Activated CD8-positive, alpha-beta T cell treated with anti-CD3 and anti-CD28 coated beads, Interleukin-2, amount 10 ng/mL, durations not matched to agents 7 days and 5 days (primary cell): Measurements from ENCODE around the gene DEAF1. TPM values are rescaled to one million over a fixed set of nuclear protein-coding genes. Genes with fewer than 3 reads are reported as not detected.

Source experiments
- ATAC-seq: fragments of 150-1000 bp; cut with Tn5 transposase; one replicate; pipeline ENCODE4 v1.10.0; 2021; ENCODE audit warnings: moderate library complexity
- CTCF ChIA-PET: fragments of 350-600 bp; sonication (Branson Sonifier 250); formaldehyde crosslinking; loops from one replicate; lab custom pipeline; 2021; ENCODE audit warnings: antibody characterized with exemption; lab: Charles Lee
- POLR2A ChIA-PET: fragments of 350-600 bp; sonication (Branson Sonifier 250); formaldehyde crosslinking; loops from one replicate; lab custom pipeline; 2021; ENCODE audit warnings: antibody characterized with exemption; lab: Charles Lee
- DNase-seq: peaks from one replicate; pipeline ENCODE4 v3.0.0-alpha.2; 2020
- H3K27ac Mint-ChIP-seq: one replicate; pipeline ENCODE4 v1.8.0; 2021; ENCODE audit warnings: mild to moderate bottlenecking, mixed read lengths
- H3K27me3 Mint-ChIP-seq: one replicate; pipeline ENCODE4 v1.8.0; 2021; ENCODE audit warnings: low read depth, mixed read lengths
- H3K36me3 Mint-ChIP-seq: one replicate; pipeline ENCODE4 v1.8.0; 2021; ENCODE audit warnings: low read depth, mixed read lengths
- H3K4me1 Mint-ChIP-seq: one replicate; pipeline ENCODE4 v1.8.0; 2021; ENCODE audit warnings: low read depth, mixed read lengths
- H3K4me3 Mint-ChIP-seq: one replicate; pipeline ENCODE4 v1.8.0; 2021; ENCODE audit warnings: mild to moderate bottlenecking, mixed read lengths
- H3K9me3 Mint-ChIP-seq: one replicate; pipeline ENCODE4 v1.8.0; 2022; ENCODE audit warnings: mixed read lengths; ENCODE audit not compliant: insufficient read depth
- total RNA-seq, 2 experiments: library from RNA; stranded (reverse); gene quantifications; one replicate each; pipeline ENCODE4 v1.2.3, GENCODE V29; 2021

Gene DEAF1
- total RNA-seq, 2 experiments from 2014 or later: 34.1 to 36.7 TPM

- Mint-ChIP-seq H3K27ac (no peak overlapping the region), H3K4me3 (no peak overlapping the region), H3K27me3 (peaks cover 5% of the 10 kb centered on the region), H3K36me3 (no peaks in the 10 kb centered on the region), H3K9me3 (no peaks in the 10 kb centered on the region), H3K4me1 (peaks cover 16% of the 10 kb centered on the region)
- peak; percentile 88 for DNase-seq
- peak; percentile 72 for ATAC-seq
- POLR2A ChIA-PET: no interaction called here
- CTCF ChIA-PET: interaction anchor here (0.8 to 7.3 kb wide), 8 partner anchors 10 to 172 kb away, joined by 3 to 86 read pairs (median 8); partner anchors contain the start of genes DEAF1, TALDO1 and TMEM80
Observed at GRCh38 chr11:727859-728748, 33.1 kb upstream of the DEAF1 start.

- Mint-ChIP-seq H3K27ac (no peak overlapping the region), H3K36me3 (no peaks in the 10 kb centered on the region), H3K4me1 (peaks cover 18% of the 10 kb centered on the region), H3K27me3 (peaks cover 7% of the 10 kb centered on the region), H3K4me3 (no peak overlapping the region), H3K9me3 (no peaks in the 10 kb centered on the region)
- DNase-seq (no peak), ATAC-seq (no peak)
- POLR2A ChIA-PET: interaction anchor here (0.9 to 2.3 kb wide), 5 partner anchors 19 to 172 kb away, joined by 3 to 10 read pairs (median 7); partner anchors contain the start of gene RPLP2
- CTCF ChIA-PET: interaction anchor here (0.9 to 7.3 kb wide), 11 partner anchors 11 to 172 kb away, joined by 3 to 86 read pairs (median 5); partner anchors contain the start of genes DEAF1, TALDO1 and TMEM80
Observed at GRCh38 chr11:727281-727701, 32.3 kb upstream of the DEAF1 start.

- Mint-ChIP-seq H3K27me3 (peaks cover 10% of the 10 kb centered on the region), H3K9me3 (no peaks in the 10 kb centered on the region), H3K27ac (peak overlapping the region; percentile 39), H3K4me1 (peaks cover 22% of the 10 kb centered on the region), H3K36me3 (no peaks in the 10 kb centered on the region), H3K4me3 (peak overlapping the region; percentile 60)
- ChIA-PET CTCF (interaction anchor here (0.6 to 7.3 kb wide), 23 partner anchors 12 to 399 kb away, joined by 3 to 86 read pairs (median 4); partner anchors contain the start of genes DEAF1, IRF7, PTDSS2 and TALDO1), POLR2A (interaction anchor here (0.6 to 3.0 kb wide), 14 partner anchors 20 to 220 kb away, joined by 3 to 24 read pairs (median 4); partner anchors contain the start of genes DEAF1, HRAS, IRF7 and RNH1)
- DNase-seq (peak; percentile 73), ATAC-seq (peak; percentile 57)
Observed at GRCh38 chr11:726278-727220, 31.5 kb upstream of the DEAF1 start.

GRCh38 chr11:725624-726202 lies 30.7 kb upstream of the DEAF1 start:
- peak; percentile 21 for ATAC-seq
- POLR2A ChIA-PET: interaction anchor here (0.6 to 3.0 kb wide), 13 partner anchors 21 to 219 kb away, joined by 3 to 24 read pairs (median 4); partner anchors contain the start of genes DEAF1, HRAS, IRF7 and RNH1
- H3K27me3 Mint-ChIP-seq: peaks cover 13% of the 10 kb centered on the region

GRCh38 chr11:724778-725386 lies 29.9 kb upstream of the DEAF1 start:
- DNase-seq: no peak
- CTCF ChIA-PET: interaction anchor here (0.6 to 7.3 kb wide), 7 partner anchors 12 to 189 kb away, joined by 3 to 86 read pairs (median 5); partner anchors contain the start of genes DEAF1, TALDO1 and TMEM80
- H3K36me3 Mint-ChIP-seq: no peaks in the 10 kb centered on the region
- H3K27ac Mint-ChIP-seq: peak overlapping the region; percentile 72
- H3K9me3 Mint-ChIP-seq: no peaks in the 10 kb centered on the region
- POLR2A ChIA-PET: interaction anchor here (0.5 to 3.0 kb wide), 8 partner anchors 22 to 218 kb away, joined by 3 to 24 read pairs (median 5); partner anchors contain the start of genes DEAF1, IRF7, RNH1 and RPLP2
- H3K4me3 Mint-ChIP-seq: peak overlapping the region; percentile 75
- H3K27me3 Mint-ChIP-seq: peaks cover 17% of the 10 kb centered on the region
- no peak for ATAC-seq
- H3K4me1 Mint-ChIP-seq: peaks cover 25% of the 10 kb centered on the region

More at GRCh38 chr11:725624-726202, 30.7 kb upstream of the DEAF1 start:
- H3K4me1 Mint-ChIP-seq: peaks cover 25% of the 10 kb centered on the region
- H3K27ac Mint-ChIP-seq: peak overlapping the region; percentile 34
- no peaks in the 10 kb centered on the region for H3K36me3 Mint-ChIP-seq
- peak overlapping the region; percentile 75 for H3K4me3 Mint-ChIP-seq
- CTCF ChIA-PET: interaction anchor here (0.6 to 7.3 kb wide), 20 partner anchors 12 to 398 kb away, joined by 3 to 86 read pairs (median 4); partner anchors contain the start of genes DEAF1, IRF7, PTDSS2 and TALDO1
- DNase-seq: no peak
- H3K9me3 Mint-ChIP-seq: no peaks in the 10 kb centered on the region

GRCh38 chr11:724049-724777 lies 29.2 kb upstream of the DEAF1 start:
- H3K27ac Mint-ChIP-seq: peak overlapping the region; percentile 25
- H3K9me3 Mint-ChIP-seq: no peaks in the 10 kb centered on the region
- no peak for DNase-seq
- no peak for ATAC-seq
- H3K36me3 Mint-ChIP-seq: no peaks in the 10 kb centered on the region
- peaks cover 23% of the 10 kb centered on the region for H3K27me3 Mint-ChIP-seq
- peak overlapping the region; percentile 15 for H3K4me3 Mint-ChIP-seq
- ChIA-PET CTCF (interaction anchor here (0.6 to 7.3 kb wide), 10 partner anchors 17 to 321 kb away, joined by 3 to 86 read pairs (median 4); partner anchors contain the start of genes DEAF1, PTDSS2 and TMEM80), POLR2A (interaction anchor here (0.5 to 3.0 kb wide), 3 partner anchors 21 to 139 kb away, joined by 3 to 24 read pairs (median 3); partner anchors contain the start of genes DEAF1 and TMEM80)
- peaks cover 25% of the 10 kb centered on the region for H3K4me1 Mint-ChIP-seq

- CTCF ChIA-PET: interaction anchor here (0.6 to 7.3 kb wide), 15 partner anchors 18 to 322 kb away, joined by 3 to 86 read pairs (median 4); partner anchors contain the start of genes DEAF1, PTDSS2 and TMEM80
- H3K4me3 Mint-ChIP-seq: peak overlapping the region; percentile 10
- DNase-seq: peak; percentile 77
- peak overlapping the region; percentile 30 for H3K27ac Mint-ChIP-seq
- H3K4me1 Mint-ChIP-seq: peaks cover 25% of the 10 kb centered on the region
- no peaks in the 10 kb centered on the region for H3K36me3 Mint-ChIP-seq
- ATAC-seq: peak; percentile 30
- H3K27me3 Mint-ChIP-seq: peaks cover 25% of the 10 kb centered on the region
- POLR2A ChIA-PET: no interaction called here
- H3K9me3 Mint-ChIP-seq: no peaks in the 10 kb centered on the region
Observed at GRCh38 chr11:723120-723883, 28.3 kb upstream of the DEAF1 start.

GRCh38 chr11:722346-722811 lies 27.4 kb upstream of the DEAF1 start:
- ChIA-PET POLR2A (interaction anchor here (0.6 to 1.4 kb wide), 3 partner anchors 25 to 276 kb away, joined by 3 to 6 read pairs (median 3); partner anchors contain the start of gene TMEM80), CTCF (interaction anchor here (0.9 to 7.3 kb wide), 11 partner anchors 8 to 418 kb away, joined by 3 to 86 read pairs (median 5); partner anchors contain the start of genes DEAF1, PHRF1 and TMEM80)
- Mint-ChIP-seq H3K4me1 (peaks cover 21% of the 10 kb centered on the region), H3K36me3 (no peaks in the 10 kb centered on the region), H3K4me3 (no peak overlapping the region), H3K27me3 (peaks cover 25% of the 10 kb centered on the region), H3K27ac (no peak overlapping the region), H3K9me3 (no peaks in the 10 kb centered on the region)
- ATAC-seq (no peak), DNase-seq (no peak)
